ENCODE data around the gene MRTFA.

Gene MRTFA

GRCh38 chr22:40422558-40423309 lies 213.8 kb downstream of the MRTFA start:
- DNase-seq, result no peak

GRCh38 chr22:40421941-40422340 lies 214.6 kb downstream of the MRTFA start:
- DNase-seq, result no peak

- no peak for DNase-seq
These were observed 215.5 kb downstream of the MRTFA start for GRCh38 chr22:40421082-40421350.

GRCh38 chr22:40420341-40421081 lies 216.0 kb downstream of the MRTFA start:
- DNase-seq, result no peak

- DNase-seq, result no peak
These were observed 216.8 kb downstream of the MRTFA start for GRCh38 chr22:40419718-40420117.

GRCh38 chr22:40418366-40419201 lies 217.9 kb downstream of the MRTFA start:
- peak in 1 of 2 donors; percentile 40 for DNase-seq

- DNase-seq, result no peak
These were observed 218.6 kb downstream of the MRTFA start for GRCh38 chr22:40417881-40418280.

GRCh38 chr22:40417041-40417440 lies 219.5 kb downstream of the MRTFA start:
- no peak for DNase-seq

GRCh38 chr22:40416636-40417035 lies 219.9 kb downstream of the MRTFA start:
- no peak for DNase-seq

GRCh38 chr22:40416267-40416570 lies 220.3 kb downstream of the MRTFA start:
- DNase-seq, result no peak

GRCh38 chr22:40415531-40416266 lies 220.8 kb downstream of the MRTFA start:
- DNase-seq, result peak in 1 of 2 donors; percentile 34

GRCh38 chr22:40414838-40415505 lies 221.5 kb downstream of the MRTFA start:
- DNase-seq, result no peak

- no peak for DNase-seq
These were observed 222.2 kb downstream of the MRTFA start for GRCh38 chr22:40414311-40414710.

- no peak for DNase-seq
These were observed 222.6 kb downstream of the MRTFA start for GRCh38 chr22:40413873-40414272.

- DNase-seq, result peak in 1 of 2 donors; percentile 23
These were observed 224.1 kb downstream of the MRTFA start for GRCh38 chr22:40412441-40412840.

GRCh38 chr22:40411506-40411861 lies 225.0 kb downstream of the MRTFA start:
- DNase-seq, result no peak

GRCh38 chr22:40410731-40411505 lies 225.6 kb downstream of the MRTFA start:
- no peak for DNase-seq

GRCh38 chr22:40410272-40410671 lies 226.2 kb downstream of the MRTFA start:
- no peak for DNase-seq

- DNase-seq, result no peak
These were observed 226.9 kb downstream of the MRTFA start for GRCh38 chr22:40409613-40410113.

- no peak for DNase-seq
These were observed 227.6 kb downstream of the MRTFA start for GRCh38 chr22:40408718-40409612.

Measured in CD4-positive, alpha-beta T cell treated with Interleukin-1 beta for 1 hour (primary cell).